ENCODE data around the gene CCL22.

DNA sequence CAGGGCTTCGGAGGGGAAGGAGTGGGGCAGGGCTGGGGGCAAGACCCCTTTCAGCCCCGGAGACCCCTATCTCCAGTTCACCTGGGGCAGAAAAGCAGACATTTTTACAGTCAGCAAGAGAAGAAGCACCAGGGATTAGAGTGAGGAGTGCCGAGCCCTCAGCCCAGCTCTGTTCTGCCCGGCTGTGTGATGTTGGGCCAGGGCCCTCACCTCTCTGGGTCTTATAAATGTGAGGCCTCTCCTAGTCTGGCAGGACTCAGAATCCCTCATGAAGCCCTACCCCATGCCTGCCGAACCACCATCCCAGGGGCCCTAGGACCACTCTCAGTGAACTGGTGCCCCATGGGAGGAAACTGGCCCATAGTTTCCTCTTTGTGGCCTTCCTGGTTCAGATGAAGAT lies 26.5 kb downstream of the CCL22 start:
- TF ChIP-seq POLR2A (IDR thresholded peaks at IDR 0.05; ENCODE audit: low read length) (no peak), GATA1 (IDR thresholded peaks at IDR 0.05; ENCODE audit: low read depth, low read length) (no peak)

Data from erythroblast (primary cell).